Subcutaneous adipose tissue (tissue), 4 donors: Measurements from ENCODE around the gene FOXD2. TPM values are rescaled to one million over a fixed set of nuclear protein-coding genes. Genes with fewer than 3 reads are reported as not detected.

Experiments used
- total RNA-seq, 4 donors: library from RNA; depleted of rRNA; stranded (reverse); fragments of >200 nt; gene quantifications; one replicate each; pipeline ENCODE4 v1.1.0, GENCODE V29; 2016
- TF ChIP-seq, protein P1 (sequence below): fragments of 450-650 bp; IDR thresholded peaks from one replicate; pipeline ENCODE4 v1.5.1; 2016; ENCODE audit warnings: low read depth, mild to moderate bottlenecking, control low read depth, antibody characterized with exemption, moderate library complexity

FOXD2 gene
- under 1 TPM in 3 of 4 donors, not detected in 1; under 0.01 to 0.38 (median 0.17) TPM for total RNA-seq

DNA sequence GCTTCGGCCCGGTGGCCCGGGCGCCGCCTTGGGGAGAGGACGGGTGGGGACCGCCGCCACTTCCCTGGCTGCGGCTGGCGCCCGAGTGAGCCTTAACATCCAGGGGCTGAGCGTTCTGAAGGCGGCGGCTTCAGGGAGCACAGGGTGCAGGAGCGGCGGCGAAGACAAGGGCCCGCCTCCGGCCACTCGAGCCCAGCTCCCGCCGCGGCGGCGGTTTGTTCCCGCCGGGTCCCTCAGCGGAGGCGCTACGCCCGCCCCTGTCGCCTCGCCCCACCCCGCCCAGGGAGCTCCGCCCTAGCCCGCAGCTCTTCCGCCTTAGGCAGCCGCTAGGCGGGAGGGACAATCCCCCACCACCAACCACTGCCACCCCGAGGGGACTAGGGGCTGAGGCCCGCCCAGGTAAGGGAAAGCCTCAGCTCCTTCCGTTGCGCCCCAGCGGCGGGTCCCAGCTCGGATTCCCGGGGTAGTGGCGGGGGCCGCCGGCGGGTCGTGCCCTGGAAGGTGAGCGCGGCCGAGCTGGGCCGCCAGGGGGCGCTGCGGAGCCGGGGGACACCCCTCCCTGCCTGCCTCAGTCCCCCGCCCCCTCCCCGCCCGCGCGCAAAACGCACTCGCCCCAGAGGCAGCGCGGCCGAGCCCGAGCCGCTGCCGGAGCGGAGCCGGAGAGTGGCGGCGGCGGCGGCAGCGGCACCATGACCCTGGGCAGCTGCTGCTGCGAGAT lies at the start of gene FOXD2:
Gene FOXD2, plus strand, starts transcription at position 598 of the 718 bp plus-strand sequence. Its CDS starts 92 bp downstream, at position 690.
- TF ChIP-seq, protein P1, sequence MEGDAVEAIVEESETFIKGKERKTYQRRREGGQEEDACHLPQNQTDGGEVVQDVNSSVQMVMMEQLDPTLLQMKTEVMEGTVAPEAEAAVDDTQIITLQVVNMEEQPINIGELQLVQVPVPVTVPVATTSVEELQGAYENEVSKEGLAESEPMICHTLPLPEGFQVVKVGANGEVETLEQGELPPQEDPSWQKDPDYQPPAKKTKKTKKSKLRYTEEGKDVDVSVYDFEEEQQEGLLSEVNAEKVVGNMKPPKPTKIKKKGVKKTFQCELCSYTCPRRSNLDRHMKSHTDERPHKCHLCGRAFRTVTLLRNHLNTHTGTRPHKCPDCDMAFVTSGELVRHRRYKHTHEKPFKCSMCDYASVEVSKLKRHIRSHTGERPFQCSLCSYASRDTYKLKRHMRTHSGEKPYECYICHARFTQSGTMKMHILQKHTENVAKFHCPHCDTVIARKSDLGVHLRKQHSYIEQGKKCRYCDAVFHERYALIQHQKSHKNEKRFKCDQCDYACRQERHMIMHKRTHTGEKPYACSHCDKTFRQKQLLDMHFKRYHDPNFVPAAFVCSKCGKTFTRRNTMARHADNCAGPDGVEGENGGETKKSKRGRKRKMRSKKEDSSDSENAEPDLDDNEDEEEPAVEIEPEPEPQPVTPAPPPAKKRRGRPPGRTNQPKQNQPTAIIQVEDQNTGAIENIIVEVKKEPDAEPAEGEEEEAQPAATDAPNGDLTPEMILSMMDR: no peak

DNA sequence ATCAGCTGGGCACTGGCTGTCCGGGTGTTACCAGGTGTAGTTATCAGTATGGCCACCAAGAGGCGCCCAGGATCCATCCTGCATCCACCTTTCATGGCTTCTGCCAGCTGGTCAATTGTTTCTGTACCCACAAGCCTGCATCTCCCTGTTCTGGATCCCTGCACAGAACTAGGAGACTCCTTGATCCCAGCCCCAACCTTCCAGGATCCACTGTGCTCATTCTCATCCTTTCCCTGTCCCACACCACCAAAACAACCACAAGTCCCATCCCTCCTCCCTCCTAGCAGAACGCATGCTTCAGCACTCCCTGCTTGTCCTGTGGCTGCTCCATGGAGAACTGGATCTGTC lies 49.0 kb upstream of the FOXD2 start:
- TF ChIP-seq, protein P1: no peak

DNA sequence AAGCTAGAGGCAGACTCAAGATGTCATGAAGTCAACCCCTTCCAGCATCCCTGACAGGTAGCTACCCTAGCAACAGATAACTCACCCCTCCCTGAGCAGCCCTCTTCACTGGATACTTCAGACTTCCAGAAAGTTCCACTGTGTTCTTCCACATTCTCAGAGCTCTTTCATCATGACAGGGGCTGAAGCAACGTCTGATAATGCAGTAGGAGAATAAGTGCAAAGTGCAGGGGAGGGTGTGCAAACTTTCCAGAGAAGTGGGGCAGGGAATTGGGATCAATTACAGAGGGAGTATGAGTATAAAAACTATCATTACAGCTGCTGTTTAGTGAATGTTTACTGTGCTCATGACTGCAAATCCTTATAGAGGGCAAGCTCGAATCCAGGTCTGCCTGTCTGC lies 48.1 kb upstream of the FOXD2 start:
- TF ChIP-seq, protein P1: no peak

DNA sequence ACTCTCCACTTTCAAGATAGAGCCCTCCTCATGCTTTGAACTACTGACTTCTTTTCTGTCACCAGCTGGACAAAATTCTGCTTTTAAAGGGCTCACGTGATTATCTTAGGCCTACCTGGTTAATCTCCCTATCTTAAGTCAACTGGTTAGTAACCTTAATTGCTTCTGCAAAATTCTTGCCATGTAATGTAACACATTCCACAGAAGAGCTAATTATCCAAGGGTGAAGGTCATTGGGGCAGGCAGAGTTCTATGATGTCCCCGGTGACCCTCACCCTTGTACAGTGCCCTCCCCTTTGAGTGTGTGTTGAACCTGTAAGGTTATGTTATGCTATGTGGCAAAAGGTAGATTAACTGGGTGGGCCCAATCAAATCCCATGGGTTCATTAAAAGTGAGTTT lies 47.0 kb upstream of the FOXD2 start:
- TF ChIP-seq, protein P1: no peak

DNA sequence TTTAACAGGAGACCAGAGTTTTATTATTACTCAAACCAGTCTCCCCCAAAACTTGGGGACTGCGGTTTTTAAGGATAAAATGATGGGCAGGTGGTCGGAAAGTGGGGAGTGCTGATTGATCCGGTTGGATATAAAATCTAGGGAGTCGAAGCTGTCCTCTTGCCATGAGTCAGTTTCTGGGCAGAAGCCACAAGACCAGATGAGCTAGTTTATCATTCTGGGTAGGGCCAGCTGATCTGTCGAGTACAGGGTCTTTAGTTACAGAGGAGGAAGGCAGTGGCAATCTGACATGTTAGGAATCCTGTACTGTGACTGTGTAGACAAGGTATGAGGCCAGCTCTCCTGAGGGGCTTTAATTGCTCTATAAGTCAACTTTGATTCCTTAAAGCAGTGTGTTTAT lies 44.7 kb upstream of the FOXD2 start:
- TF ChIP-seq, protein P1: no peak

DNA sequence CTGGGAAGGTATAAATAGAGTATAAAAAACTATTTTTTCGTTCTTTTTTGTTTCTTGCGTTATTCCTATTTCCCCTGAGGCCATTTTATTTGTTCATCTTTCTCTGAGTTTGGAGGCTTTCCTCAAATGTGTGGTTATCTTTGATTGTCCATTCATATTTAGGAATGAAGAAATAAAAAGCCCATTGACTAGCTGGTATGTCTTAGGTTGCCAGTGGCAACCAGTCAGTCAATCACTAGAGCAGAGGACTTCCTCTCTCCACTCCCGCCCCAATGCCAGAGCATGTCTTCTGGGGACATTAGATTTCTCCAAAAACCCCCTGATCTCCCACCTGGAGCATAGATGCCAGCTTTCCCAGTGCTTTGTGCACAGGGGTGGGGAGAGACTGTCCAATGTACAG lies 42.4 kb upstream of the FOXD2 start:
- TF ChIP-seq, protein P1: no peak

DNA sequence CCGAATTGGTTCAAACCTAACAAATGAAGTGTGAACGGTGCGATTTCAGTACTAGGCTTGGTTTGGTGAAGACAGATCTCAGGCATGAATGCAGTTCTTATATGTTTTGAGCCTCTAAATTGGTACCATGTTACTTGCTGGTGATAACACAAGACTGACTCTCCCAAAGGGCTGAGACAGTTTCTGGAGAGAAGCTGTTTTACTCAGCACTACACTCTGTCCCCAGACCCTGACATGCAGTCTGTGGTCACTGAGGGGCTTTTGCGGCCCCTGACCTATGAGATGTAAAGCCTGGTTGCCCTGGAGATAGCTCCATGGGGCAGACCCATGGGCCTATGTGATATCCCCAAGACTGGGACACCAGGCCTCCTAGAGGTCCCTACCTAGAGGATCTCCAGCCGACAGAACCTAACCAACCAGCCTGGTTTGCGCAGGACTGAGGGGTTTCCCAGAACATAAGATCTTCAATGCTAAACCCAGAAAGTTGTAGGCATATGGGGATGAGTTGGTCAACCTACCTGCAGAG lies 41.1 kb upstream of the FOXD2 start:
- TF ChIP-seq, protein P1: no peak
